Cardiac fibroblast (primary cell): ENCODE results near the gene LRRC56.

Experiments
- DNase-seq, 2 donors: peaks; one replicate each; pipeline versions ENCODE4 v3.0.0 to v3.0.0-alpha.2; 2010; ENCODE audit warnings: low read depth in 2 of 2
- H3K4me3 ChIP-seq, 2 donors: replicated peaks in 1 of 2; 1 replicate in 1 of 2; 2 replicates in 1 of 2; pipeline ENCODE4 v1.5.1; 2011; ENCODE audit warnings: low read depth in 2 of 2, low read length in 2 of 2, mild to moderate bottlenecking in 2 of 2, moderate library complexity in 1 of 2
- CTCF ChIP-seq: IDR thresholded peaks from one replicate; pipeline ENCODE4 v1.5.1; 2011; ENCODE audit warnings: low read depth, mild to moderate bottlenecking, low read length, inconsistent platforms

The LRRC56 gene

GRCh38 chr11:528166-528814 lies 9.0 kb upstream of the LRRC56 start:
- no peak for TF ChIP-seq CTCF
- no peak overlapping the region for H3K4me3 ChIP-seq
- DNase-seq: no peak

GRCh38 chr11:528815-529727 lies 8.3 kb upstream of the LRRC56 start:
- no peak for TF ChIP-seq CTCF
- no peak for DNase-seq
- no peak overlapping the region for H3K4me3 ChIP-seq

- H3K4me3 ChIP-seq: no peak overlapping the region
- no peak for DNase-seq
- TF ChIP-seq CTCF: no peak
Measured at GRCh38 chr11:529728-530411, 7.5 kb upstream of the LRRC56 start.

- DNase-seq: no peak
- TF ChIP-seq CTCF: no peak
- H3K4me3 ChIP-seq: no peak overlapping the region
Measured at GRCh38 chr11:530960-531831, 6.1 kb upstream of the LRRC56 start.

GRCh38 chr11:531919-532526 lies 5.3 kb upstream of the LRRC56 start:
- TF ChIP-seq CTCF: no peak
- H3K4me3 ChIP-seq: no peak overlapping the region
- no peak for DNase-seq

- H3K4me3 ChIP-seq: no peak overlapping the region
- no peak for TF ChIP-seq CTCF
- no peak for DNase-seq
Measured at GRCh38 chr11:532527-532985, 4.8 kb upstream of the LRRC56 start.
